ENCODE measurements around the gene SOAT1. TPM values are rescaled to one million over a fixed set of nuclear protein-coding genes. Genes with fewer than 3 reads are reported as not detected.

SOAT1 gene
- total and polyA plus RNA-seq, 2 of the 8 experiments (the other 6 are each of a cell fraction or from before 2014, with no cell fraction given), result 2.7 to 4.7 TPM

DNA sequence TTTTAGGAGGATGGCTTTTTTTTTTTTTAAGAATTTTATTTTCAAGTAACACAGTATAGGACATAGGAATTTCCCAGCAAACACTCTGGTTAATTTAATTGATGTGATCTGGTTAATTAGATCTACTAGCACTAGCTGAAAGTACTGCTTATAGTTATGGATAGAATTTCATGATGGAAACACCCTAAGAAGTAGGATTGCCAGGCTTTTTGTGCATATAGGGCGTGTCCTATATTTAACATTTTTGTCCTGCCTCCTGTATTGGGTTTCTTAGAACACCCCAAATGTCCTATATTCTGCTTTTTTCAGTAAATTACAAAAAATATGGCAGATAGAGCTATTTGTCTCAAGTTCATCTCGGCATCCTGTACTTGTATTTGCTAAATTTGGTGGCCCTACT is 58.6 kb downstream of the SOAT1 start:
- H3K27ac ChIP-seq (ENCODE audit: low read depth, low read length), result no peak overlapping the region
- H2BK15ac ChIP-seq (ENCODE audit: low read length), result no peak overlapping the region
- H2AK5ac ChIP-seq (ENCODE audit: low read depth, low read length), result no peak overlapping the region
- no peak overlapping the region for H3K23ac ChIP-seq (ENCODE audit: insufficient read length)
- H3K56ac ChIP-seq (replicated peaks; ENCODE audit: insufficient read length, low read depth, low read length), result no peak overlapping the region
- H3K4me2 ChIP-seq (ENCODE audit: insufficient read depth in 1 of 2, low read depth in 2 of 2, low read length in 2 of 2), result no peak overlapping the region
- H4K5ac ChIP-seq (ENCODE audit: insufficient read length, low read depth, low read length), result no peak overlapping the region
- peaks cover 0 to 4% (median 0%) of the 10 kb centered on the region in 4 experiments; a peak in 2 of 8 replicates for H3K36me3 ChIP-seq (ENCODE audit: control insufficient read depth in 2 of 4, insufficient read depth in 4 of 4, low read length in 3 of 4)
- no peaks in the 10 kb centered on the region for H3K79me2 ChIP-seq (ENCODE audit: control insufficient read depth in 1 of 2, insufficient read depth in 2 of 2, low read length in 2 of 2)
- no peak overlapping the region for H4K8ac ChIP-seq (ENCODE audit: extremely low read depth, insufficient read depth, low read length)
- H3K4ac ChIP-seq (replicated peaks; ENCODE audit: insufficient read length, low read depth, low read length), result no peak overlapping the region
- H3K18ac ChIP-seq (ENCODE audit: extremely low read depth, low read length), result no peak overlapping the region
- H2BK120ac ChIP-seq (replicated peaks; ENCODE audit: low read depth, low read length), result no peak overlapping the region
- no peak overlapping the region for H4K91ac ChIP-seq (replicated peaks; ENCODE audit: insufficient read length, low read length)
- no peaks in the 10 kb centered on the region for H3K27me3 ChIP-seq (replicated peaks in 1 of 4; ENCODE audit: control insufficient read depth in 3 of 4, extremely low read depth in 1 of 4, insufficient read depth in 3 of 4, low read length in 3 of 4)
- no peaks in the 10 kb centered on the region for H3K23me2 ChIP-seq (ENCODE audit: low read depth, low read length)
- no peak overlapping the region for H2AFZ ChIP-seq (ENCODE audit: low read length)
- no peak overlapping the region for H3K4me3 ChIP-seq (ENCODE audit: extremely low read depth in 1 of 4, insufficient read depth in 2 of 4, low read depth in 3 of 4, low read length in 4 of 4)
- DNase-seq (ENCODE audit: low read depth in 1 of 2, low spot score in 2 of 2) (no peak), FAIRE-seq (no peak)
- no peak overlapping the region for H2BK20ac ChIP-seq (ENCODE audit: low read length)
- H2BK12ac ChIP-seq (ENCODE audit: low read depth, low read length), result no peak overlapping the region
- no peak overlapping the region for H3K14ac ChIP-seq (ENCODE audit: insufficient read length)
- CTCF ChIA-PET (ENCODE audit: partially characterized antibody), result interaction anchor here (0.6 to 0.7 kb wide), 2 partner anchors 13 to 112 kb away, joined by 3 to 4 read pairs; partner anchors contain the start of gene AXDND1
- H3K9me3 ChIP-seq (ENCODE audit: insufficient read depth in 2 of 2, low read depth in 1 of 2, low read length in 1 of 2), result no peaks in the 10 kb centered on the region
- WGBS, 2 experiments (ENCODE audit: extremely low coverage in 1 of 2, insufficient coverage in 1 of 2, insufficient read length in 1 of 2, insufficient replicate concordance in 2 of 2, low coverage in 1 of 2, low lambda C conversion rate in 2 of 2, missing lambda C conversion rate in 1 of 2), result 85% methylated on average over 2 of the region's 2 CpGs; no CpG with 5 or more reads in 1 of the 2 experiments
- POLR2A ChIA-PET (ENCODE audit: partially characterized antibody), result no interaction called here
- no peaks in the 10 kb centered on the region for H3K4me1 ChIP-seq (replicated peaks in 1 of 4; ENCODE audit: control insufficient read depth in 3 of 4, insufficient read depth in 4 of 4, low read length in 3 of 4)
- no peak overlapping the region for H3K9ac ChIP-seq (replicated peaks in 1 of 4; ENCODE audit: extremely low read depth in 1 of 4, low read depth in 3 of 4, low read length in 3 of 4)
- no peaks in the 10 kb centered on the region for H4K20me1 ChIP-seq (replicated peaks in 1 of 2; ENCODE audit: control insufficient read depth in 1 of 2, insufficient read depth in 2 of 2, low read length in 2 of 2)
- H3K79me1 ChIP-seq (ENCODE audit: low read depth, low read length), result no peaks in the 10 kb centered on the region
- H2BK5ac ChIP-seq (ENCODE audit: low read depth, low read length), result no peak overlapping the region
- TF ChIP-seq, protein P1, sequence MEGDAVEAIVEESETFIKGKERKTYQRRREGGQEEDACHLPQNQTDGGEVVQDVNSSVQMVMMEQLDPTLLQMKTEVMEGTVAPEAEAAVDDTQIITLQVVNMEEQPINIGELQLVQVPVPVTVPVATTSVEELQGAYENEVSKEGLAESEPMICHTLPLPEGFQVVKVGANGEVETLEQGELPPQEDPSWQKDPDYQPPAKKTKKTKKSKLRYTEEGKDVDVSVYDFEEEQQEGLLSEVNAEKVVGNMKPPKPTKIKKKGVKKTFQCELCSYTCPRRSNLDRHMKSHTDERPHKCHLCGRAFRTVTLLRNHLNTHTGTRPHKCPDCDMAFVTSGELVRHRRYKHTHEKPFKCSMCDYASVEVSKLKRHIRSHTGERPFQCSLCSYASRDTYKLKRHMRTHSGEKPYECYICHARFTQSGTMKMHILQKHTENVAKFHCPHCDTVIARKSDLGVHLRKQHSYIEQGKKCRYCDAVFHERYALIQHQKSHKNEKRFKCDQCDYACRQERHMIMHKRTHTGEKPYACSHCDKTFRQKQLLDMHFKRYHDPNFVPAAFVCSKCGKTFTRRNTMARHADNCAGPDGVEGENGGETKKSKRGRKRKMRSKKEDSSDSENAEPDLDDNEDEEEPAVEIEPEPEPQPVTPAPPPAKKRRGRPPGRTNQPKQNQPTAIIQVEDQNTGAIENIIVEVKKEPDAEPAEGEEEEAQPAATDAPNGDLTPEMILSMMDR (IDR thresholded peaks at IDR 0.05; ENCODE audit: control extremely low read depth in 1 of 3, insufficient read depth in 1 of 3, low read depth in 1 of 3, low read length in 3 of 3), result no peak
- no peak for TF ChIP-seq JUN (IDR thresholded peaks at IDR 0.05; ENCODE audit: low read depth, low read length)
- TF ChIP-seq TAF7 (optimal IDR thresholded peaks at IDR 0.05; ENCODE audit: borderline replicate concordance, low read depth, low read length), result no peak
- TF ChIP-seq KDM5A (IDR thresholded peaks at IDR 0.05; ENCODE audit: low read length), result no peak
- TF ChIP-seq SP2 (IDR thresholded peaks at IDR 0.05; ENCODE audit: low read length), result no peak
- no peak for TF ChIP-seq ASH2L (IDR thresholded peaks at IDR 0.05; ENCODE audit: low read length)
- TF ChIP-seq NRF1 (IDR thresholded peaks at IDR 0.05; ENCODE audit: low read depth, low read length), result no peak
